IPS-18c (cell line): Measurements from ENCODE around the gene SELENOM.
"Not testable (repeated sequence)": the region's sequence is repeated elsewhere in the genome, so short reads cannot be mapped to it uniquely, and the experiment has no call there.

Experiments used
- H3K4me3 ChIP-seq: 2 replicates; pipeline ENCODE4 v1.7.0; 2013; ENCODE audit warnings: low read depth, mild to moderate bottlenecking, low read length, moderate library complexity; ENCODE audit not compliant: insufficient read depth
- H3K9me3 ChIP-seq: one replicate; pipeline ENCODE4 v1.6.1; 2013; ENCODE audit warnings: mild to moderate bottlenecking, low read length, moderate library complexity; ENCODE audit not compliant: control insufficient read depth, insufficient read depth

Gene SELENOM

GRCh38 chr22:31120642-31121041 lies 13.3 kb upstream of the SELENOM start:
- Histone ChIP-seq H3K4me3 (no peak overlapping the region), H3K9me3 (no peaks in the 10 kb centered on the region)

GRCh38 chr22:31120230-31120629 lies 12.9 kb upstream of the SELENOM start:
- Histone ChIP-seq H3K9me3 (no peaks in the 10 kb centered on the region), H3K4me3 (no peak overlapping the region; the same call in 1 of the 2 replicates)

DNA sequence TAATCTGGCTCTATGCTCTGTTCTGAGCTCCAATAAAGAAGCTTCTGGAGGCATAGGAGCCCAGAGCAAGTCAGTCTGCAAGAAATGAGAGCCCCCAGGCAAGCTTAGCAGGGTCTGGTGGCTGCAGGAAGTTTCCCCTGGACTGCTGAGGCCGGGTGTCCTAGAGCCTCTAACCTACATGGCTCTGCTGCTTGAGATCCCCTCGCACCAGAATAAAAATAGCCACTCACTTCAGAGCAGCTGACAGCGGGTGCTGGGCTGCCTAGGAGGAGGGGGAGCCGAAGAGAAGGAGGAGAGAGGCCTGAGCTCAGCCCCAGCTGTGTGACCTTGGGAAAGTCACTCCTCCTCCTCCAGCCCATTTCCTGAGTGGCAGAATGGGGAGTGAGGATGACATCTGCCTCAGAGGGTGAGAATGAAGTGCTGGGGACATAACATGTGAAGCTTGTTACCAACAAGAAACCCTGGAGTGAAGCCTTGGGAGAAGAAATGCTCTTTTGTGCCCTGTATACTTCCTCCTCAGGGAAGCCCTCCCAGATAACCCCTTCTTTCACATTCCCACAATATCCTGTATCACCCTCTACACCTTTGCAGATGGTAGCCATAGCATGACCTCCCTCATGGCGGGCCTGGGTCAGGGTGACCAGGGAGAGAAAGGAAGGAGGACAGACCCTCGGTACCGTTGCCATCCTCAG lies 11.8 kb upstream of the SELENOM start:
- Histone ChIP-seq H3K9me3 (no peaks in the 10 kb centered on the region), H3K4me3 (no peak overlapping the region)

GRCh38 chr22:31118046-31118820 lies 10.9 kb upstream of the SELENOM start:
- H3K4me3 ChIP-seq, result no peak overlapping the region
- no peaks in the 10 kb centered on the region for H3K9me3 ChIP-seq

DNA sequence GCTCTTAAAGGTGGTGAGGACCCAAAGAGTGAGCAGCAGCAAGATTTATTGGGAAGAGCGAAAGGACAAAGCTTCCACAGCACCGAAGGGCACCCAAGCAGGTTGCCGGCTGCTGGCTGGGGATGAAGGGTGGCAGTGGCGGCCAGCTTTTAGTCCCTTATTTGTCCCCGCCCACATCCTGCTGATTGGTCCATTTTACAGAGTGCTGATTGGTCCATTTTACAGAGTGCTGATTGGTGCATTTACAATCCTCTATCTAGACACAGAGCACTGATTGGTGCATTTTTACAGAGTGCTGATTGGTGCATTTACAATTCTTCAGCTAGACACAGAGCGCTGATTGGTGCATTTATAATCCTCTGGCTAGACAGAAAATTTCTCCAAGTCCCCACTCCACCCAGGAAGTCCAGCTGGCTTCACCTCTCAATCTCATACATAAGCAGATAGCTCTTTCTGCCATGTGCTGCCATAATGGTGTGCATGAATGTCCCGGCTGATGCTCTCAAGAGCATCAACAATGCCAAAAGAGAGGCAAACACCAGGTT lies 5.3 kb upstream of the SELENOM start:
- not testable (repeated sequence) for H3K9me3 ChIP-seq, H3K4me3 ChIP-seq

DNA sequence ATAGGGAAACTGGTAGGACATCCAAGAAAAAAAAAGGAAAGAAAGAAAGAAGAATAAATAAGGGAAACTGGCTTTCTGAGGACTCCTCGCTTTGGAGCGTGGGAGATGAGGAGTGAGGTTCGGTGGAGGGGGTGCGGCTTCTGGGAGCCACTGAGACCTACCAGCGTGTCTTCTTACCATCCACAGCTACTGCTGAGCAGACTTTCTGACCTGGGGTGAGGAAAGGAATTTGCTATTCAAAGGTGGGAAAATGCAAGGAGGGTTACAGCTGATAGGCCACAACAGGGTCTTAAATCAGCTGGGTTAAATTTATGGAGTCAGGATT lies 488 bp upstream of the SELENOM start:
- H3K4me3 ChIP-seq, result peak overlapping the region; percentile 71
- H3K9me3 ChIP-seq, result no peaks in the 10 kb centered on the region

DNA sequence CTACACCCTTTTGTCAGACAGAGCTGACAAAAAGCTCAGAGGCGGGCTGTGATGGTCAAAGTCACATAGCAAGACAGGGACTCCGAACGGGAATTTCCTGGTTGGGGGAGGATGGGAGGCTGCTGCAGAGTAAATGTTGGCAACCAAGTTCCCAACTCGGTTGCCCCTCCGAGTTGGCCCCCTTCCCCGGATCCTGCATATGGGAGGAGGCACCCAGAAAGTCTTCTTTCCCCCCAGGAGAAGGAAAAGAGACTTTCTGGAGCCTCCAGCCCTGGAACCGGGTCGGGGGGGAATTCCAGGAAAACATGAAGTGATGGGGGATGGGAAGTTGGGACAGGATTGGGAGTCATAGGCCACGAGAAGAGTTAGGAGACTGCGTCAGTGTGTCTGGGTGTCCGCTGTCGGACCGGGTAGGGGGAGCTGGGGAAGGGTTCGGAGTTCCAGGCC lies 614 bp downstream of the SELENOM start:
- H3K4me3 ChIP-seq, result peak overlapping the region; percentile 71
- no peaks in the 10 kb centered on the region for H3K9me3 ChIP-seq

DNA sequence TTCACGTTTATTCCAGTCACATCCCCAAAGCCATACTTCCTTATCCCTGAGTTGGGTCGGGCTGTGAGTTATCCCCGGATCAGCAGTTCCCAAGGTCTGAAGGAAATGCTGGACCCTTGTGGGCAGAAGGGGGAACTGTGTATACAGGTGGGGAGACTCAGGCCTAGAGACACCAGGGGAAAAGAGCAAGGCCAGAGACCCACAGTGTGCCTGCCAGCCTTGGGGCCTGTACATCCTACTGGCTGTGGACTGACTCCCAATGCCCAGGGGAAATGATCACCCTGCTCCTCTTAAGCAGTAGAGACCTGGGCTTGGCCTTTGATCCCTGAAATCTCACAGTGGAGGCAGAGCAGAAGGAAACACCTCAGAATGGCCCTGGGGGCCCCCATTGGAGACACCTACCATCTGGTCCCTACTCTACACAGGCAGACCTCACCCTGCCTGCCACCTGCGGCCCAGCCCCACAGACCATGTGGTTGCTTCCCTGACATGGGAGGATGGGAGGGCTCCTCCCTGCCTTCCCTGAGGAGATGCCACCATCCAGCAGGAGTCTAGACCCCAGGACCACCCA lies 1.3 kb downstream of the SELENOM start:
- Histone ChIP-seq H3K4me3 (0 out of 2 replicates have a peak overlapping the region, but pooled peaks have one; percentile 15), H3K9me3 (no peaks in the 10 kb centered on the region)

- H3K4me3 ChIP-seq, result peak overlapping the region; percentile 28
- H3K9me3 ChIP-seq, result no peaks in the 10 kb centered on the region
Measured at GRCh38 chr22:31105282-31105929, 2.0 kb downstream of the SELENOM start.

GRCh38 chr22:31104869-31105268 lies 2.5 kb downstream of the SELENOM start:
- H3K4me3 ChIP-seq, result peak overlapping the region; percentile 28
- no peaks in the 10 kb centered on the region for H3K9me3 ChIP-seq

DNA sequence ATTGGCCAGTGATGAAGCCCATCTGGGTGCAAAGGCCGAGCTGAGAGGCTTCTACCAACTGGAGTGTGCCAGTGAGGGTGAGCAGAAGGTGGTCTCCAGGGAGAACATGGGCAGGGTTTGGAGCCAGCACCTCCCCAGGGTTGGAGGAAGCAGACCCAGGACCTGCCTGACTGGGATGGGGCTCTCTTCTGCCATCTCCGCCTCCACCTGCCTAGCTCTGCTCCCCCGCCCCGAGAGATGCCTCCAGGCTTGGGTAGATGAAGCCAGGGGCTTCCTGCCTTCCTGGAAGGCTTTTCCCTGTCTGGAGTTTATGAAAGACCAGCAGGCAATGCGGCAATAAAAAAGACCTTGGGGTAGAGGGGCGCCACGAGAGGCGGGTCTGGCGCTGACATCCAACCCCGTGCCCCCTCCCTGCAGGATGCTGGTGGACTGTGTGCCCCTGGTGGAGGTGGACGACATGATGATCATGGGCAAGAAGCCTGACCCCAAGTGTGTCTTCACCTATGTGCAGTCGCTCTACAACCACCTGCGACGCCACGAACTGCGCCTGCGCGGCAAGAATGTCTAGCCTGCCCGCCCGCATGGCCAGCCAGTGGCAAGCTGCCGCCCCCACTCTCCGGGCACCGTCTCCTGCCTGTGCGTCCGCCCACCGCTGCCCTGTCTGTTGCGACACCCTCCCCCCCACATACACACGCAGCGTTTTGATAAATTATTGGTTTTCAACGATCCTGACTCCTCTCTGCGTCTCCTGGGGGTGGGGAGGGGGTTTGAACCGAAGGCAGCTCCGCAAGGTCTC lies 3.3 kb downstream of the SELENOM start:
- no peak overlapping the region for H3K4me3 ChIP-seq
- H3K9me3 ChIP-seq, result no peaks in the 10 kb centered on the region

DNA sequence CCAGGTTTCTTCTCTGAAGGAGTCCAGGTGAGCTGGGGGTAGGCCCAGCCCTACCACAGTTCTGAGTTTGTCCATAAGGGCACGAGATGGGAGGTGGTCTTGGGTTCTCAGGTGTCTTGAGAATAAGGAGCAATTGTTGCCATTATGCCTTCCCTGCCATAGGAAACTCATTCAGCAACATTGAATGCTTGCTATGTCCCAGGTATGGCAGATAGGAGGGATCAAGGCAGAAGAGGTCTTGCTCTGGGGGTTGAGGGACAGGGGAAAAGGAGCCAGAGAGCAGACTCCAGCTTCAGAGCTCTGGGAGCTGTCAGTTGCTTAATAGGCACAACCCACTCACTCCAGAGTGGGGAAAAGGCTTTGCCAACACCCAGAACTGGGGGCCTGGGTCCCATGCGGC lies 4.3 kb downstream of the SELENOM start:
- Histone ChIP-seq H3K4me3 (no peak overlapping the region), H3K9me3 (no peaks in the 10 kb centered on the region)

GRCh38 chr22:31102441-31103081 lies 4.8 kb downstream of the SELENOM start:
- Histone ChIP-seq H3K9me3 (no peaks in the 10 kb centered on the region), H3K4me3 (no peak overlapping the region)

- Histone ChIP-seq H3K4me3 (no peak overlapping the region), H3K9me3 (no peaks in the 10 kb centered on the region)
Measured at GRCh38 chr22:31100762-31101525, 6.4 kb downstream of the SELENOM start.

- Histone ChIP-seq H3K4me3 (no peak overlapping the region), H3K9me3 (no peaks in the 10 kb centered on the region)
Measured at GRCh38 chr22:31099841-31100761, 7.3 kb downstream of the SELENOM start.
